ENCODE data around the gene PSPC1.

GRCh38 chr13:19794631-19795030 is 11.9 kb upstream of the PSPC1 start:
- no peak for TF ChIP-seq POLR2A (IDR thresholded peaks at IDR 0.05)
- TF ChIP-seq CTCF (IDR thresholded peaks at IDR 0.05), result no peak
